WTC11 (cell line): Measurements from ENCODE around the gene DYNLL1. TPM values are rescaled to one million over a fixed set of nuclear protein-coding genes. Genes with fewer than 3 reads are reported as not detected.
"Not testable (repeated sequence)": the region's sequence is repeated elsewhere in the genome, so short reads cannot be mapped to it uniquely, and the experiment has no call there.

ENCODE experiments used
- ATAC-seq: fragments of 200-7000 bp; cut with Tn5 transposase; 2 replicates; pipeline ENCODE4 v1.10.0; 2021; ENCODE audit warnings: mild to moderate bottlenecking, moderate library complexity
- CTCF ChIA-PET: fragments of 300-600 bp; sonication (Branson Sonifier 250); formaldehyde crosslinking; loops from one replicate; lab custom pipeline; 2021; ENCODE audit warnings: antibody characterized with exemption; lab: Charles Lee
- POLR2A ChIA-PET: fragments of 350-600 bp; sonication (Branson Sonifier 250); formaldehyde crosslinking; loops from one replicate; lab custom pipeline; 2021; ENCODE audit warnings: antibody characterized with exemption; lab: Charles Lee
- DNase-seq: peaks from one replicate; pipeline ENCODE4 v3.0.0; 2021; ENCODE audit warnings: low spot score
- H3K27ac Mint-ChIP-seq: 2 replicates; pipeline ENCODE4 v1.8.0; 2021; ENCODE audit warnings: mixed read lengths
- H3K27me3 Mint-ChIP-seq: 2 replicates; pipeline ENCODE4 v1.8.0; 2021; ENCODE audit warnings: low read depth, mild to moderate bottlenecking, moderate library complexity, mixed read lengths
- H3K36me3 Mint-ChIP-seq: 2 replicates; pipeline ENCODE4 v1.8.0; 2021; ENCODE audit warnings: mixed read lengths
- H3K4me1 Mint-ChIP-seq: 2 replicates; pipeline ENCODE4 v1.8.0; 2022; ENCODE audit warnings: mixed read lengths
- H3K4me3 Mint-ChIP-seq: 2 replicates; pipeline ENCODE4 v1.8.0; 2021; ENCODE audit warnings: mild to moderate bottlenecking, moderate library complexity, mixed read lengths
- H3K9me3 Mint-ChIP-seq: 2 replicates; pipeline ENCODE4 v1.8.0; 2021; ENCODE audit warnings: mixed read lengths
- AR ChIP-seq: fragments of 250-450 bp; sonication (Bioruptor Pico); IDR thresholded peaks from 2 replicates; pipeline ENCODE4 v1.9.0; 2021; ENCODE audit warnings: mild to moderate bottlenecking
- ATF1 ChIP-seq: sonication (generic); formaldehyde crosslinking; IDR thresholded peaks from 2 replicates; pipeline ENCODE4 v1.8.1; 2023; ENCODE audit warnings: mild to moderate bottlenecking, moderate library complexity, missing genetic modification reagents
- CREM ChIP-seq: sonication (generic); formaldehyde crosslinking; IDR thresholded peaks from 2 replicates; pipeline ENCODE4 v1.8.1; 2022; ENCODE audit warnings: mild to moderate bottlenecking, missing genetic modification reagents, moderate library complexity
- FOXK1 ChIP-seq: sonication (generic); formaldehyde crosslinking; IDR thresholded peaks from 2 replicates; pipeline ENCODE4 v1.8.0; 2022; ENCODE audit warnings: mild to moderate bottlenecking, moderate library complexity, missing genetic modification reagents
- KAT7 ChIP-seq: sonication (generic); formaldehyde crosslinking; IDR thresholded peaks from 2 replicates; pipeline ENCODE4 v1.8.1; 2023; ENCODE audit warnings: missing genetic modification reagents, mild to moderate bottlenecking, borderline replicate concordance
- NFE2L1 ChIP-seq: sonication (generic); formaldehyde crosslinking; IDR thresholded peaks from 2 replicates; pipeline ENCODE4 v1.8.1; 2023; ENCODE audit warnings: missing genetic modification reagents
- NR3C1 ChIP-seq: sonication (generic); formaldehyde crosslinking; conservative IDR thresholded peaks from 2 replicates; pipeline ENCODE4 v1.8.1; 2023; ENCODE audit warnings: low read depth, mild to moderate bottlenecking, missing genetic modification reagents
- OVOL2 ChIP-seq: fragments of 250-450 bp; sonication (Bioruptor Pico); IDR thresholded peaks from 2 replicates; pipeline ENCODE4 v1.9.0; 2021; ENCODE audit warnings: mild to moderate bottlenecking, borderline replicate concordance
- RORB ChIP-seq: fragments of 250-450 bp; sonication (Bioruptor Pico); IDR thresholded peaks from 2 replicates; pipeline ENCODE4 v1.9.0; 2021; ENCODE audit warnings: mild to moderate bottlenecking
- ZNF121 ChIP-seq: sonication (generic); formaldehyde crosslinking; IDR thresholded peaks from 2 replicates; pipeline ENCODE4 v1.8.0; 2023; ENCODE audit warnings: missing genetic modification reagents
- ZNF219 ChIP-seq: sonication (generic); formaldehyde crosslinking; IDR thresholded peaks from 2 replicates; pipeline ENCODE4 v1.8.0; 2023; ENCODE audit warnings: missing genetic modification reagents, mild to moderate bottlenecking, borderline replicate concordance
- ZNF512 ChIP-seq: sonication (generic); formaldehyde crosslinking; IDR thresholded peaks from 2 replicates; pipeline ENCODE4 v1.8.1; 2022; ENCODE audit warnings: missing genetic modification reagents, borderline replicate concordance
- ZSCAN18 ChIP-seq: fragments of 250-450 bp; sonication (Bioruptor Pico); IDR thresholded peaks from 2 replicates; pipeline ENCODE4 v2.1.2; 2022; ENCODE audit warnings: mild to moderate bottlenecking, moderate library complexity
- total RNA-seq: library from RNA; stranded (reverse); gene quantifications from 3 replicates; pipeline ENCODE4 v1.2.3, GENCODE V29; 2021
- TF ChIP-seq, protein P1 (sequence below): sonication (generic); formaldehyde crosslinking; IDR thresholded peaks from 2 replicates; pipeline ENCODE4 v1.8.1; 2022; ENCODE audit warnings: low read depth, missing genetic modification reagents, borderline replicate concordance
- TF ChIP-seq, protein P2 (sequence below): fragments of 250-450 bp; sonication (Bioruptor Pico); IDR thresholded peaks from 2 replicates; pipeline ENCODE4 v1.9.0; 2021; ENCODE audit warnings: mild to moderate bottlenecking, borderline replicate concordance

Gene DYNLL1
- total RNA-seq, 1 experiment from 2014 or later: 327 TPM

DNA sequence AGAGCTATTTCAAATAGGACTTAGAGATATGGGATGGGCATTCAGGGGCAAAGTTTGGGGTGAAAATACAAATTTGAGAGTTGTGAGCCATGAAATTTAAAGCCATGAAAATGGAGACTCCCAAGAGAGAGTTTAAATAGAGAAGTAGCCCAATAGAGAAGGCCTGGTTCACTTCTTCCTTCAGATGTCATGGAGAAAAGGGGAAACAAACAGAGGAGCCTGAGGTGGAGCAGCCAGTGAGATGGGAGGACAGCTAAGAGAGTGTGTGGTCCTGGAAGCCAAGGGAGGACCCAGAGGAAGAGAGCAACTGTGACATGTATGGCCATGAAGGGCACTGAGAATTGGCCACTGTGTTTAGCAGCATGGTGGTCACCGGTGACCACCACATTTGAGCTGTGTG lies 12.3 kb upstream of the DYNLL1 start (continued):
- TF ChIP-seq, protein P1, sequence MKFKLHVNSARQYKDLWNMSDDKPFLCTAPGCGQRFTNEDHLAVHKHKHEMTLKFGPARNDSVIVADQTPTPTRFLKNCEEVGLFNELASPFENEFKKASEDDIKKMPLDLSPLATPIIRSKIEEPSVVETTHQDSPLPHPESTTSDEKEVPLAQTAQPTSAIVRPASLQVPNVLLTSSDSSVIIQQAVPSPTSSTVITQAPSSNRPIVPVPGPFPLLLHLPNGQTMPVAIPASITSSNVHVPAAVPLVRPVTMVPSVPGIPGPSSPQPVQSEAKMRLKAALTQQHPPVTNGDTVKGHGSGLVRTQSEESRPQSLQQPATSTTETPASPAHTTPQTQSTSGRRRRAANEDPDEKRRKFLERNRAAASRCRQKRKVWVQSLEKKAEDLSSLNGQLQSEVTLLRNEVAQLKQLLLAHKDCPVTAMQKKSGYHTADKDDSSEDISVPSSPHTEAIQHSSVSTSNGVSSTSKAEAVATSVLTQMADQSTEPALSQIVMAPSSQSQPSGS: no peak
- no peak for TF ChIP-seq OVOL2 (CRISPR knock-in tag)

DNA sequence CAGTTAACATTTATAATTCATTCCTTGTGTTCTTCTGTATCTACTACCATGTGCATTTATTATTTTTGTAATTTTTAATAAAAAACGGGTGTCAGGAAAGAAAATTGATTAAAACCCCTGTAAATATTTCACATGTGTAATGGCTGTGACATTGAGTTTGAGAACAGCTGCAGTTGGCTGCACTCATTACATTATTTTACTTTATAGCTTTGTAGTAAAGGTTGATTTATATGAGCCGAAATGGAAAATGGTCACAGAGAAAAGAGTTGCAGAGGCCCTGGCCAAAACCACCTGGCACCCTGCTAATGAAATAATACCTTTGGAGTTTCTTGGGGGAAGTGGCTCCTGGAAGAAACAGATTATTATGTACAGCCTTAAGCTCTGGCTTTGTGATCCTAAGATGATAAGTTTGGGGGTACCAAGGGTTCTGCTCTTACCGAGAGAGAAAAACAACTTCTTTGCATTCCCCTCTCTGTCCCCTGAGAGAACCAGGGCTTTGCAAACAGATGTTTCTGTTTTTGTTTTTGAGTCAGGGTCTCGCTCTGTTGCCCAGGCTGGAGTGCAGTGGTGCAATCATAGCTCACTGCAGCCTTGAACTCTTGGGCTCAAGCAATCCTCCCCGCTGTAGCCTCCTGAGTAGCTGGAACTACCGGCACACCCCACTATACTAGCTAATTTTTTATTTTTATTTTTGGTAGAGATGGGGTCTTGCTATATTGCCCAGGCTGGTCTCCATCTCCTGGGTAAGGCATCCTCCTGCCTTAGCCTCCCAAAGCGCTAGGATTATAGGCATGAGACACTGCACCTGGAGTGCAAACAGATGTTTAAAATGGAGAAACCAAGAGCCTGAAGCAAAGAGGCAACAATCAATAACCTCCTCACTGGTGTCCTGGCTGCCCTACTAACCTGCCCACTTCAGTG lies 9.7 kb upstream of the DYNLL1 start:
- CTCF ChIA-PET: interaction anchor here (1.0 kb wide), 2 partner anchors 10 to 16 kb away, joined by 4 read pairs; partner anchors contain the start of genes DYNLL1 and SRSF9
- no peak for ATAC-seq

DNA sequence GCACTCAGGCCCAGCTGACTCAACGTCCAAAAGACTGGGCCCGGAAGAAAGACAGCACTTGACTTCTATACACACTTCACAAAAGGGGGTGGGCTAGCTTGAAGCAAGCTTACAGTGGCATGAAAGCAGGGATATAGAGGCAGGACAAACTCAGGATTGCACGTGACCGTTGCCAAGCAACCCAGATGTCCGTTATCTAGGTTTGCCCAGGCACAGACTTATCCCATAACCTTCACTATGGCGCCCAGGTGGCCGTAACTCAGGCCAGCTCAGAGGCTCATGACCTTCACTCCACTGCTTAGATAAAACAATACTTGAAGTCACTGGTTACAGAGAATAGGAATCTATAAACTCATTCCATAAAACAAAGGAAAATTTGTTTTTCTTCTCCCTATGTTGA lies 8.4 kb upstream of the DYNLL1 start:
- ATAC-seq, H3K27ac Mint-ChIP-seq, DNase-seq, H3K27me3 Mint-ChIP-seq, H3K9me3 Mint-ChIP-seq, H3K4me3 Mint-ChIP-seq, POLR2A ChIA-PET, H3K36me3 Mint-ChIP-seq, H3K4me1 Mint-ChIP-seq: not testable (repeated sequence)
- CTCF ChIA-PET: interaction anchor here (1.0 to 1.9 kb wide), 2 partner anchors 13 to 57 kb away, joined by 3 to 4 read pairs; no protein-coding TSS in a partner anchor

More for the DNA sequence above, 9.7 kb upstream of the DYNLL1 start:
- Mint-ChIP-seq H3K9me3 (no peaks in the 10 kb centered on the region), H3K27me3 (no peaks in the 10 kb centered on the region), H3K4me1 (no peaks in the 10 kb centered on the region), H3K36me3 (no peaks in the 10 kb centered on the region), H3K27ac (no peak overlapping the region), H3K4me3 (no peak overlapping the region)
- TF ChIP-seq ZNF121 (peak; percentile 64), NFE2L1 (CRISPR knock-in tag) (no peak)
- POLR2A ChIA-PET: interaction anchor here (1.2 kb wide), 1 partner anchor 10 kb away, joined by 3 read pairs; the partner anchor contains the start of gene DYNLL1
- DNase-seq: no peak

DNA sequence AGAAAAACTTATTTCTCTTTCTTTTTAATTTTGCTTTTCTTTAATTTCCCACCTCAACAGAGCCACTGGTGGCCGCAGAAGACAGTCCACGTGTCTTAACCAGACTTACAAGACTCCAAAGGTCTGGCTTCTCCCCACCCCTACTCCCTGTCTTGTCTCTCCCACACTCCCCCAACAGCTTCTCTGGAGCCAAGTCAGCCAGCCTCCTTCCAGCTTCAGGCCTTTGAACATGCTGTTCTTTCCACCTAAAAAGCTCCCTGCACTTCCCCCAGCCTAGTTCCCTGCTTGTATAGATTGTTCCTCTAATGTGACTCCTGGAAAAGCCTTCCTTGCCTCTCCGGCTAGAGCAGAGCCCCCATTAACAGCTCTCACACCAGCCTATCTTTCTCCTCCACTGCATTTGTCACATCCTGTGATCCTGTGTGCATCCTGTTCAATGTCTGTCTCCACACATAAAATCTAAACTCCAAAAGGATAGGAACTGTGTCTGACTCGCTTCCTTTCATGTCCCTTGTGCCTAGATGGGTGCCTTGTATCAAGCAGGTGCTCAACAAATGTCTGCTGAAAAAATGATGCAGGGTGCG lies 7.8 kb upstream of the DYNLL1 start:
- Mint-ChIP-seq H3K36me3 (no peaks in the 10 kb centered on the region), H3K27ac (no peak overlapping the region), H3K9me3 (no peaks in the 10 kb centered on the region), H3K4me3 (no peak overlapping the region), H3K27me3 (no peaks in the 10 kb centered on the region), H3K4me1 (no peaks in the 10 kb centered on the region)
- POLR2A ChIA-PET: no interaction called here
- no peak for ATAC-seq
- DNase-seq: no peak
- CTCF ChIA-PET: interaction anchor here (1.0 to 1.9 kb wide), 3 partner anchors 13 to 58 kb away, joined by 3 to 4 read pairs (median 4); no protein-coding TSS in a partner anchor
- TF ChIP-seq CREM (CRISPR knock-in tag) (no peak), RORB (no peak), KAT7 (CRISPR knock-in tag) (no peak), ATF1 (CRISPR knock-in tag) (no peak), FOXK1 (CRISPR knock-in tag) (no peak), NR3C1 (CRISPR knock-in tag) (no peak), ZNF512 (CRISPR knock-in tag) (no peak), ZSCAN18 (no peak), ZNF219 (no peak), AR (no peak)
- TF ChIP-seq, protein P2, sequence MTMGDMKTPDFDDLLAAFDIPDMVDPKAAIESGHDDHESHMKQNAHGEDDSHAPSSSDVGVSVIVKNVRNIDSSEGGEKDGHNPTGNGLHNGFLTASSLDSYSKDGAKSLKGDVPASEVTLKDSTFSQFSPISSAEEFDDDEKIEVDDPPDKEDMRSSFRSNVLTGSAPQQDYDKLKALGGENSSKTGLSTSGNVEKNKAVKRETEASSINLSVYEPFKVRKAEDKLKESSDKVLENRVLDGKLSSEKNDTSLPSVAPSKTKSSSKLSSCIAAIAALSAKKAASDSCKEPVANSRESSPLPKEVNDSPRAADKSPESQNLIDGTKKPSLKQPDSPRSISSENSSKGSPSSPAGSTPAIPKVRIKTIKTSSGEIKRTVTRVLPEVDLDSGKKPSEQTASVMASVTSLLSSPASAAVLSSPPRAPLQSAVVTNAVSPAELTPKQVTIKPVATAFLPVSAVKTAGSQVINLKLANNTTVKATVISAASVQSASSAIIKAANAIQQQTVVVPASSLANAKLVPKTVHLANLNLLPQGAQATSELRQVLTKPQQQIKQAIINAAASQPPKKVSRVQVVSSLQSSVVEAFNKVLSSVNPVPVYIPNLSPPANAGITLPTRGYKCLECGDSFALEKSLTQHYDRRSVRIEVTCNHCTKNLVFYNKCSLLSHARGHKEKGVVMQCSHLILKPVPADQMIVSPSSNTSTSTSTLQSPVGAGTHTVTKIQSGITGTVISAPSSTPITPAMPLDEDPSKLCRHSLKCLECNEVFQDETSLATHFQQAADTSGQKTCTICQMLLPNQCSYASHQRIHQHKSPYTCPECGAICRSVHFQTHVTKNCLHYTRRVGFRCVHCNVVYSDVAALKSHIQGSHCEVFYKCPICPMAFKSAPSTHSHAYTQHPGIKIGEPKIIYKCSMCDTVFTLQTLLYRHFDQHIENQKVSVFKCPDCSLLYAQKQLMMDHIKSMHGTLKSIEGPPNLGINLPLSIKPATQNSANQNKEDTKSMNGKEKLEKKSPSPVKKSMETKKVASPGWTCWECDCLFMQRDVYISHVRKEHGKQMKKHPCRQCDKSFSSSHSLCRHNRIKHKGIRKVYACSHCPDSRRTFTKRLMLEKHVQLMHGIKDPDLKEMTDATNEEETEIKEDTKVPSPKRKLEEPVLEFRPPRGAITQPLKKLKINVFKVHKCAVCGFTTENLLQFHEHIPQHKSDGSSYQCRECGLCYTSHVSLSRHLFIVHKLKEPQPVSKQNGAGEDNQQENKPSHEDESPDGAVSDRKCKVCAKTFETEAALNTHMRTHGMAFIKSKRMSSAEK (CRISPR knock-in tag): no peak
